ENCODE results near the gene CA12.

Gene CA12

GRCh38 chr15:63337046-63337445 is 44.6 kb downstream of the CA12 start:
- no CpG with 5 or more reads among the region's 4 CpGs for WGBS (ENCODE audit: insufficient coverage, insufficient read length)

GRCh38 chr15:63335543-63336240 is 46.0 kb downstream of the CA12 start:
- DNase-seq (ENCODE audit: low read depth, low spot score) = no peak
- no peaks in the 10 kb centered on the region for H3K9me3 ChIP-seq (ENCODE audit: control insufficient read depth, insufficient read depth, low read length)
- WGBS (ENCODE audit: insufficient coverage, insufficient read length) = no CpG with 5 or more reads among the region's 8 CpGs
- no peak overlapping the region for H3K4me3 ChIP-seq (ENCODE audit: low read length)
- H3K27ac ChIP-seq (ENCODE audit: low read length) = no peak overlapping the region
- peaks cover 17% of the 10 kb centered on the region for H3K4me1 ChIP-seq (ENCODE audit: control insufficient read depth, insufficient read depth, low read length)
- H3K27me3 ChIP-seq (ENCODE audit: control insufficient read depth, insufficient read depth, low read length) = no peaks in the 10 kb centered on the region
- H3K36me3 ChIP-seq (ENCODE audit: control insufficient read depth, insufficient read depth, low read length) = no peaks in the 10 kb centered on the region

More at GRCh38 chr15:63337046-63337445, 44.6 kb downstream of the CA12 start:
- no peaks in the 10 kb centered on the region for H3K27me3 ChIP-seq (ENCODE audit: control insufficient read depth, insufficient read depth, low read length)
- H3K4me3 ChIP-seq (ENCODE audit: low read length) = no peak overlapping the region
- H3K9me3 ChIP-seq (ENCODE audit: control insufficient read depth, insufficient read depth, low read length) = no peaks in the 10 kb centered on the region
- H3K36me3 ChIP-seq (ENCODE audit: control insufficient read depth, insufficient read depth, low read length) = no peaks in the 10 kb centered on the region
- DNase-seq (ENCODE audit: low read depth, low spot score) = no peak
- no peak overlapping the region for H3K27ac ChIP-seq (ENCODE audit: low read length)
- peaks cover 19% of the 10 kb centered on the region for H3K4me1 ChIP-seq (ENCODE audit: control insufficient read depth, insufficient read depth, low read length)

GRCh38 chr15:63334821-63335220 is 46.8 kb downstream of the CA12 start:
- DNase-seq (ENCODE audit: low read depth, low spot score) = no peak
- peaks cover 9% of the 10 kb centered on the region for H3K4me1 ChIP-seq (ENCODE audit: control insufficient read depth, insufficient read depth, low read length)
- H3K36me3 ChIP-seq (ENCODE audit: control insufficient read depth, insufficient read depth, low read length) = no peaks in the 10 kb centered on the region
- no peak overlapping the region for H3K27ac ChIP-seq (ENCODE audit: low read length)
- no peaks in the 10 kb centered on the region for H3K9me3 ChIP-seq (ENCODE audit: control insufficient read depth, insufficient read depth, low read length)
- no CpG with 5 or more reads among the region's 2 CpGs for WGBS (ENCODE audit: insufficient coverage, insufficient read length)
- no peak overlapping the region for H3K4me3 ChIP-seq (ENCODE audit: low read length)
- H3K27me3 ChIP-seq (ENCODE audit: control insufficient read depth, insufficient read depth, low read length) = no peaks in the 10 kb centered on the region

- no peaks in the 10 kb centered on the region for H3K9me3 ChIP-seq (ENCODE audit: control insufficient read depth, insufficient read depth, low read length)
- no peak for DNase-seq (ENCODE audit: low read depth, low spot score)
- no peak overlapping the region for H3K4me3 ChIP-seq (ENCODE audit: low read length)
- no peak overlapping the region for H3K27ac ChIP-seq (ENCODE audit: low read length)
- no peaks in the 10 kb centered on the region for H3K36me3 ChIP-seq (ENCODE audit: control insufficient read depth, insufficient read depth, low read length)
- H3K27me3 ChIP-seq (ENCODE audit: control insufficient read depth, insufficient read depth, low read length) = no peaks in the 10 kb centered on the region
- H3K4me1 ChIP-seq (ENCODE audit: control insufficient read depth, insufficient read depth, low read length) = no peaks in the 10 kb centered on the region
- WGBS (ENCODE audit: insufficient coverage, insufficient read length) = no CpG with 5 or more reads among the region's 9 CpGs
Observed at GRCh38 chr15:63332367-63333124, 49.1 kb downstream of the CA12 start.

- H3K27ac ChIP-seq (ENCODE audit: low read length) = no peak overlapping the region
- H3K4me3 ChIP-seq (ENCODE audit: low read length) = no peak overlapping the region
- no peaks in the 10 kb centered on the region for H3K9me3 ChIP-seq (ENCODE audit: control insufficient read depth, insufficient read depth, low read length)
- no peaks in the 10 kb centered on the region; the same call in 1 of the 2 replicates for H3K4me1 ChIP-seq (ENCODE audit: control insufficient read depth, insufficient read depth, low read length)
- no peaks in the 10 kb centered on the region for H3K27me3 ChIP-seq (ENCODE audit: control insufficient read depth, insufficient read depth, low read length)
- WGBS (ENCODE audit: insufficient coverage, insufficient read length) = no CpG with 5 or more reads among the region's 12 CpGs
- DNase-seq (ENCODE audit: low read depth, low spot score) = no peak
- H3K36me3 ChIP-seq (ENCODE audit: control insufficient read depth, insufficient read depth, low read length) = no peaks in the 10 kb centered on the region
Observed at GRCh38 chr15:63331456-63331855, 50.2 kb downstream of the CA12 start.

GRCh38 chr15:63330926-63331325 is 50.7 kb downstream of the CA12 start:
- H3K27ac ChIP-seq (ENCODE audit: low read length) = no peak overlapping the region
- H3K4me1 ChIP-seq (ENCODE audit: control insufficient read depth, insufficient read depth, low read length) = no peaks in the 10 kb centered on the region; the same call in 1 of the 2 replicates
- H3K36me3 ChIP-seq (ENCODE audit: control insufficient read depth, insufficient read depth, low read length) = no peaks in the 10 kb centered on the region
- WGBS (ENCODE audit: insufficient coverage, insufficient read length) = no CpG with 5 or more reads among the region's 10 CpGs
- H3K9me3 ChIP-seq (ENCODE audit: control insufficient read depth, insufficient read depth, low read length) = no peaks in the 10 kb centered on the region
- H3K27me3 ChIP-seq (ENCODE audit: control insufficient read depth, insufficient read depth, low read length) = no peaks in the 10 kb centered on the region
- DNase-seq (ENCODE audit: low read depth, low spot score) = no peak
- no peak overlapping the region for H3K4me3 ChIP-seq (ENCODE audit: low read length)

- H3K27me3 ChIP-seq (ENCODE audit: control insufficient read depth, insufficient read depth, low read length) = no peaks in the 10 kb centered on the region
Observed at GRCh38 chr15:63329567-63330350, 51.9 kb downstream of the CA12 start.

GRCh38 chr15:63327648-63328421 is 53.8 kb downstream of the CA12 start:
- no peak overlapping the region for H3K4me3 ChIP-seq (ENCODE audit: low read length)

More at GRCh38 chr15:63329567-63330350, 51.9 kb downstream of the CA12 start:
- DNase-seq (ENCODE audit: low read depth, low spot score) = no peak
- Histone ChIP-seq H3K36me3 (ENCODE audit: control insufficient read depth, insufficient read depth, low read length) (no peaks in the 10 kb centered on the region), H3K4me3 (ENCODE audit: low read length) (no peak overlapping the region), H3K27ac (ENCODE audit: low read length) (no peak overlapping the region), H3K4me1 (ENCODE audit: control insufficient read depth, insufficient read depth, low read length) (no peaks in the 10 kb centered on the region; the same call in 1 of the 2 replicates), H3K9me3 (ENCODE audit: control insufficient read depth, insufficient read depth, low read length) (no peaks in the 10 kb centered on the region)
- WGBS (ENCODE audit: insufficient coverage, insufficient read length) = no CpG with 5 or more reads among the region's 5 CpGs

GRCh38 chr15:63324770-63325169 is 56.9 kb downstream of the CA12 start:
- H3K36me3 ChIP-seq (ENCODE audit: control insufficient read depth, insufficient read depth, low read length) = no peaks in the 10 kb centered on the region
- WGBS (ENCODE audit: insufficient coverage, insufficient read length) = no CpG with 5 or more reads among the region's 7 CpGs
- DNase-seq (ENCODE audit: low read depth, low spot score) = no peak
- H3K4me3 ChIP-seq (ENCODE audit: low read length) = no peak overlapping the region
- H3K9me3 ChIP-seq (ENCODE audit: control insufficient read depth, insufficient read depth, low read length) = no peaks in the 10 kb centered on the region
- no peaks in the 10 kb centered on the region for H3K27me3 ChIP-seq (ENCODE audit: control insufficient read depth, insufficient read depth, low read length)
- H3K27ac ChIP-seq (ENCODE audit: low read length) = no peak overlapping the region
- peaks cover 6% of the 10 kb centered on the region for H3K4me1 ChIP-seq (ENCODE audit: control insufficient read depth, insufficient read depth, low read length)

More at GRCh38 chr15:63327648-63328421, 53.8 kb downstream of the CA12 start:
- Histone ChIP-seq H3K4me1 (ENCODE audit: control insufficient read depth, insufficient read depth, low read length) (no peaks in the 10 kb centered on the region; the same call in none of the 2 replicates), H3K27ac (ENCODE audit: low read length) (no peak overlapping the region), H3K27me3 (ENCODE audit: control insufficient read depth, insufficient read depth, low read length) (no peaks in the 10 kb centered on the region), H3K36me3 (ENCODE audit: control insufficient read depth, insufficient read depth, low read length) (no peaks in the 10 kb centered on the region), H3K9me3 (ENCODE audit: control insufficient read depth, insufficient read depth, low read length) (no peaks in the 10 kb centered on the region)
- no CpG with 5 or more reads among the region's 12 CpGs for WGBS (ENCODE audit: insufficient coverage, insufficient read length)
- no peak for DNase-seq (ENCODE audit: low read depth, low spot score)
